Hepatocyte (in vitro differentiated cells): ENCODE data around the gene CARD11. TPM values are rescaled to one million over a fixed set of nuclear protein-coding genes. Genes with fewer than 3 reads are reported as not detected.
A peak's percentile ranks its signal among the peaks of the same experiment; 100 is the strongest.

Experiments
- DNase-seq: peaks from one replicate; pipeline ENCODE4 v3.0.0-alpha.2; 2016; ENCODE audit warnings: low spot score
- H2AFZ ChIP-seq: fragments of 200-600 bp; sonication (generic); 2 replicates; pipeline ENCODE4 v1.6.0; 2016; ENCODE audit warnings: antibody characterized with exemption, mild to moderate bottlenecking
- H3K27ac ChIP-seq: fragments of 200-600 bp; sonication (generic); 2 replicates; pipeline ENCODE4 v1.5.1; 2016; ENCODE audit warnings: mild to moderate bottlenecking
- H3K27me3 ChIP-seq: fragments of 200-600 bp; sonication (generic); 2 replicates; pipeline ENCODE4 v1.6.1; 2016
- H3K36me3 ChIP-seq: fragments of 200-600 bp; sonication (generic); replicated peaks from 2 replicates; pipeline ENCODE4 v1.5.1; 2016; ENCODE audit warnings: low read depth; ENCODE audit not compliant: insufficient read depth
- H3K4me1 ChIP-seq: fragments of 200-600 bp; sonication (generic); 2 replicates; pipeline ENCODE4 v1.5.1; 2016; ENCODE audit warnings: mild to moderate bottlenecking, moderate library complexity; ENCODE audit not compliant: insufficient read depth
- H3K4me2 ChIP-seq: fragments of 200-600 bp; sonication (generic); 2 replicates; pipeline ENCODE4 v1.6.0; 2016
- H3K4me3 ChIP-seq: fragments of 200-600 bp; sonication (generic); 2 replicates; pipeline ENCODE4 v1.5.1; 2016; ENCODE audit warnings: mild to moderate bottlenecking
- H3K79me2 ChIP-seq: fragments of 200-600 bp; sonication (generic); 2 replicates; pipeline ENCODE4 v1.6.0; 2017; ENCODE audit warnings: mild to moderate bottlenecking
- H3K9me2 ChIP-seq: fragments of 200-600 bp; sonication (generic); replicated peaks from 2 replicates; pipeline ENCODE4 v1.6.0; 2017; ENCODE audit warnings: mild to moderate bottlenecking; ENCODE audit not compliant: insufficient read depth
- H3K9me3 ChIP-seq: fragments of 200-600 bp; sonication (generic); 2 replicates; pipeline ENCODE4 v1.5.1; 2016; ENCODE audit warnings: low read depth, mild to moderate bottlenecking
- H4K20me1 ChIP-seq: fragments of 200-600 bp; sonication (generic); 2 replicates; pipeline ENCODE4 v1.6.0; 2016; ENCODE audit warnings: mild to moderate bottlenecking; ENCODE audit not compliant: insufficient read depth, poor library complexity, severe bottlenecking
- EZH2 ChIP-seq: fragments of 200-600 bp; sonication (generic); IDR thresholded peaks from 2 replicates; pipeline ENCODE4 v1.6.1; 2016; ENCODE audit warnings: antibody characterized with exemption, mild to moderate bottlenecking, borderline replicate concordance
- EZH2phosphoT487 ChIP-seq: fragments of 200-600 bp; sonication (generic); IDR thresholded peaks from one replicate; pipeline ENCODE4 v1.6.1; 2018; ENCODE audit warnings: antibody characterized with exemption, mild to moderate bottlenecking, low read depth, moderate library complexity; ENCODE audit not compliant: unreplicated experiment, severe bottlenecking
- WGBS: methylation state at CpG from one replicate; pipeline ENCODE4 v1.1.6; 2016; ENCODE audit warnings: low lambda C conversion rate; ENCODE audit errors: missing lambda C conversion rate; 5-methylcytosine and 5-hydroxymethylcytosine counted together
- polyA plus RNA-seq: library from polyadenylated mRNA; unstranded; fragments of >200 nt; fragmentation: Nextera tagmentation; extraction: Ambion mirVana; gene quantifications from 2 replicates; pipeline ENCODE4 v1.2.1, GENCODE V29; 2016
- total RNA-seq: library from RNA; depleted of rRNA; stranded (reverse); fragments of >200 nt; gene quantifications from 2 replicates; pipeline ENCODE4 v1.2.3, GENCODE V29; 2014
- TF ChIP-seq, protein P1 (sequence below): fragments of 200-600 bp; sonication (generic); IDR thresholded peaks from 2 replicates; pipeline ENCODE4 v1.5.1; 2016; ENCODE audit warnings: antibody characterized with exemption, mild to moderate bottlenecking; ENCODE audit not compliant: poor library complexity

CARD11 gene
- total and polyA plus RNA-seq, 2 experiments from 2014 or later: 9.6 to 10.9 TPM

- Histone ChIP-seq H4K20me1 (no peaks in the 10 kb centered on the region), H3K4me3 (no peak overlapping the region), H3K27ac (no peak overlapping the region), H3K79me2 (no peaks in the 10 kb centered on the region), H3K36me3 (no peaks in the 10 kb centered on the region), H3K27me3 (no peaks in the 10 kb centered on the region), H3K9me2 (no peaks in the 10 kb centered on the region), H3K4me1 (no peaks in the 10 kb centered on the region), H3K9me3 (no peaks in the 10 kb centered on the region), H2AFZ (no peak overlapping the region), H3K4me2 (no peak overlapping the region)
- WGBS: 72% methylated on average over 24 of the region's 24 CpGs
- DNase-seq: no peak
- no peak for TF ChIP-seq EZH2phosphoT487
- no peak for TF ChIP-seq EZH2
- TF ChIP-seq, protein P1, sequence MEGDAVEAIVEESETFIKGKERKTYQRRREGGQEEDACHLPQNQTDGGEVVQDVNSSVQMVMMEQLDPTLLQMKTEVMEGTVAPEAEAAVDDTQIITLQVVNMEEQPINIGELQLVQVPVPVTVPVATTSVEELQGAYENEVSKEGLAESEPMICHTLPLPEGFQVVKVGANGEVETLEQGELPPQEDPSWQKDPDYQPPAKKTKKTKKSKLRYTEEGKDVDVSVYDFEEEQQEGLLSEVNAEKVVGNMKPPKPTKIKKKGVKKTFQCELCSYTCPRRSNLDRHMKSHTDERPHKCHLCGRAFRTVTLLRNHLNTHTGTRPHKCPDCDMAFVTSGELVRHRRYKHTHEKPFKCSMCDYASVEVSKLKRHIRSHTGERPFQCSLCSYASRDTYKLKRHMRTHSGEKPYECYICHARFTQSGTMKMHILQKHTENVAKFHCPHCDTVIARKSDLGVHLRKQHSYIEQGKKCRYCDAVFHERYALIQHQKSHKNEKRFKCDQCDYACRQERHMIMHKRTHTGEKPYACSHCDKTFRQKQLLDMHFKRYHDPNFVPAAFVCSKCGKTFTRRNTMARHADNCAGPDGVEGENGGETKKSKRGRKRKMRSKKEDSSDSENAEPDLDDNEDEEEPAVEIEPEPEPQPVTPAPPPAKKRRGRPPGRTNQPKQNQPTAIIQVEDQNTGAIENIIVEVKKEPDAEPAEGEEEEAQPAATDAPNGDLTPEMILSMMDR: no peak
These were observed 167.5 kb downstream of the CARD11 start for GRCh38 chr7:2876031-2876731.

GRCh38 chr7:2873686-2874551 is 169.7 kb downstream of the CARD11 start:
- Histone ChIP-seq H3K9me3 (no peaks in the 10 kb centered on the region), H3K4me3 (no peak overlapping the region), H3K4me2 (no peak overlapping the region), H2AFZ (no peak overlapping the region), H3K27ac (peak overlapping the region; percentile 43), H3K79me2 (no peaks in the 10 kb centered on the region), H3K27me3 (no peaks in the 10 kb centered on the region), H3K9me2 (no peaks in the 10 kb centered on the region), H3K36me3 (no peaks in the 10 kb centered on the region), H4K20me1 (no peaks in the 10 kb centered on the region), H3K4me1 (no peaks in the 10 kb centered on the region)
- 57% methylated on average over 7 of the region's 7 CpGs for WGBS
- peak; percentile 57 for DNase-seq
- no peak for TF ChIP-seq EZH2
- TF ChIP-seq, protein P1: no peak
- no peak for TF ChIP-seq EZH2phosphoT487

GRCh38 chr7:2873146-2873545 is 170.5 kb downstream of the CARD11 start:
- no peaks in the 10 kb centered on the region for H4K20me1 ChIP-seq
- no peak for DNase-seq
- no peaks in the 10 kb centered on the region for H3K79me2 ChIP-seq
- H3K9me3 ChIP-seq: no peaks in the 10 kb centered on the region
- H3K27ac ChIP-seq: no peak overlapping the region
- no peak overlapping the region for H3K4me3 ChIP-seq
- no peaks in the 10 kb centered on the region for H3K4me1 ChIP-seq
- TF ChIP-seq, protein P1: no peak
- TF ChIP-seq EZH2phosphoT487: no peak
- no peak for TF ChIP-seq EZH2
- no peaks in the 10 kb centered on the region for H3K9me2 ChIP-seq
- no peaks in the 10 kb centered on the region for H3K27me3 ChIP-seq
- 85% methylated on average over 10 of the region's 10 CpGs for WGBS
- no peak overlapping the region for H3K4me2 ChIP-seq
- H2AFZ ChIP-seq: no peak overlapping the region
- no peaks in the 10 kb centered on the region for H3K36me3 ChIP-seq
